Activated naive CD8-positive, alpha-beta T cell treated with anti-CD3 and anti-CD28 coated beads, Interleukin-2, amount 50 U/mL, for 16 hours (primary cell): ENCODE measurements around the gene MDGA2.
"Not testable (repeated sequence)": the region's sequence is repeated elsewhere in the genome, so short reads cannot be mapped to it uniquely, and the experiment has no call there.

Source experiments
- DNase-seq: peaks from one replicate; pipeline ENCODE4 v3.0.0-alpha.2; 2020; ENCODE audit warnings: low read depth, low spot score

Gene MDGA2

GRCh38 chr14:47240748-47241437 lies 434.5 kb downstream of the MDGA2 start:
- DNase-seq: no peak

GRCh38 chr14:47235619-47236018 lies 439.8 kb downstream of the MDGA2 start:
- DNase-seq: no peak

- no peak for DNase-seq
Observed at GRCh38 chr14:47226877-47227520, 448.4 kb downstream of the MDGA2 start.

- no peak for DNase-seq
Observed at GRCh38 chr14:47223656-47224055, 451.7 kb downstream of the MDGA2 start.

- DNase-seq: no peak
Observed at GRCh38 chr14:47220096-47220495, 455.3 kb downstream of the MDGA2 start.

- DNase-seq: no peak
Observed at GRCh38 chr14:47211263-47211662, 464.1 kb downstream of the MDGA2 start.

- DNase-seq: no peak
Observed at GRCh38 chr14:47210099-47210498, 465.3 kb downstream of the MDGA2 start.

- DNase-seq: no peak
Observed at GRCh38 chr14:47208434-47208833, 467.0 kb downstream of the MDGA2 start.

- DNase-seq: no peak
Observed at GRCh38 chr14:47207617-47208016, 467.8 kb downstream of the MDGA2 start.

- DNase-seq: no peak
Observed at GRCh38 chr14:47200740-47201139, 474.7 kb downstream of the MDGA2 start.

- no peak for DNase-seq
Observed at GRCh38 chr14:47195582-47195981, 479.8 kb downstream of the MDGA2 start.

GRCh38 chr14:47194055-47194454 lies 481.4 kb downstream of the MDGA2 start:
- DNase-seq: no peak

- DNase-seq: not testable (repeated sequence)
Observed at GRCh38 chr14:47192203-47192602, 483.2 kb downstream of the MDGA2 start.

- DNase-seq: no peak
Observed at GRCh38 chr14:47191700-47192099, 483.7 kb downstream of the MDGA2 start.

GRCh38 chr14:47189911-47190484 lies 485.4 kb downstream of the MDGA2 start:
- no peak for DNase-seq

GRCh38 chr14:47186486-47186885 lies 488.9 kb downstream of the MDGA2 start:
- DNase-seq: no peak

GRCh38 chr14:47179906-47180305 lies 495.5 kb downstream of the MDGA2 start:
- DNase-seq: no peak

- DNase-seq: not testable (repeated sequence)
Observed at GRCh38 chr14:47171896-47172295, 503.5 kb downstream of the MDGA2 start.

- DNase-seq: no peak
Observed at GRCh38 chr14:47167402-47167801, 508.0 kb downstream of the MDGA2 start.

GRCh38 chr14:47155395-47155794 lies 520.0 kb downstream of the MDGA2 start:
- DNase-seq: no peak

- DNase-seq: no peak
Observed at GRCh38 chr14:47154276-47154797, 521.1 kb downstream of the MDGA2 start.

GRCh38 chr14:47153746-47154145 lies 521.7 kb downstream of the MDGA2 start:
- DNase-seq: no peak

GRCh38 chr14:47150267-47150666 lies 525.1 kb downstream of the MDGA2 start:
- no peak for DNase-seq
